OCI-LY7 (cell line): Measurements from ENCODE around the gene ZDHHC3.

Source experiments
- EZH2phosphoT487 ChIP-seq: fragments of 200-600 bp; sonication (generic); IDR thresholded peaks from 2 replicates; pipeline ENCODE4 v1.6.1; 2018; ENCODE audit warnings: low read depth, borderline replicate concordance, mild to moderate bottlenecking, mixed run types, antibody characterized with exemption, low read length, moderate library complexity, mixed read lengths
- TF ChIP-seq, protein P1 (sequence below): fragments of 200-600 bp; sonication (generic); conservative IDR thresholded peaks from 2 replicates; pipeline ENCODE4 v1.5.1; 2014; ENCODE audit warnings: mild to moderate bottlenecking, antibody characterized with exemption, low read length, moderate library complexity, mixed read lengths

DNA sequence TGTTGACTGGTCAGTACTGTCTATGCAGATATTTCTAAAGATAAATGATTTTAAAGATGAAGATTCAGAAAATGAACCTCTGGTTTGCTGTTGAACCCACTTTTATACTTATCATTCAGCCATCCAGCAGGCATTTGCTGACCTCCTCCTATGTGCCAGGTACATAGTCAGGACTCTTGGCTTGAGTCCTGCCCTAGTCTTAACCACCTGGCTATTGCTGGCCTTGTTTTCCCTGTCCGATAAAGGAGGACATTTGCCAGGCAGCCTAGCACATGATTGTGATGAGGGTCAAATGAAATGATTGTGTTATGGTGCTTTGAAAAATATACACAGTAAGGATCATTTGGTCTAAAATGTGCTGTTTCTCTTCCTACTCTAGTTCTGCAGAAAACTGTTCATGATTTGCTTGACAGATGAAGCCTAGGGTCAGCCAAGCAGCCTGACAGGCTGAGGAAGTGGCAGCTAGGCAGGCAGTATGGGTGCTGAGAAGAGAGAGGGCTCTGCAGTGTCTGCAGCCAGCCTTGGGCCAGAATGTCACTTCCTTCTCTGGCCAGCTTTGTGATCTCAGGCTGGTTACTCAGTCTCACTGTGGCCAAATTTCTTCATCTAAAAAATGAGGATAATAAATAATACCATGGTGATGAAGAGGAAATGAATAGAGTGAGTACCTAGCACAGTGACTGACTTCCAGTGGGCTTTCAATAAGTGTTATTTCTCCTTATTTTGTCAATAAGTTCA, 13.8 kb upstream of the ZDHHC3 start:
- TF ChIP-seq, protein P1, sequence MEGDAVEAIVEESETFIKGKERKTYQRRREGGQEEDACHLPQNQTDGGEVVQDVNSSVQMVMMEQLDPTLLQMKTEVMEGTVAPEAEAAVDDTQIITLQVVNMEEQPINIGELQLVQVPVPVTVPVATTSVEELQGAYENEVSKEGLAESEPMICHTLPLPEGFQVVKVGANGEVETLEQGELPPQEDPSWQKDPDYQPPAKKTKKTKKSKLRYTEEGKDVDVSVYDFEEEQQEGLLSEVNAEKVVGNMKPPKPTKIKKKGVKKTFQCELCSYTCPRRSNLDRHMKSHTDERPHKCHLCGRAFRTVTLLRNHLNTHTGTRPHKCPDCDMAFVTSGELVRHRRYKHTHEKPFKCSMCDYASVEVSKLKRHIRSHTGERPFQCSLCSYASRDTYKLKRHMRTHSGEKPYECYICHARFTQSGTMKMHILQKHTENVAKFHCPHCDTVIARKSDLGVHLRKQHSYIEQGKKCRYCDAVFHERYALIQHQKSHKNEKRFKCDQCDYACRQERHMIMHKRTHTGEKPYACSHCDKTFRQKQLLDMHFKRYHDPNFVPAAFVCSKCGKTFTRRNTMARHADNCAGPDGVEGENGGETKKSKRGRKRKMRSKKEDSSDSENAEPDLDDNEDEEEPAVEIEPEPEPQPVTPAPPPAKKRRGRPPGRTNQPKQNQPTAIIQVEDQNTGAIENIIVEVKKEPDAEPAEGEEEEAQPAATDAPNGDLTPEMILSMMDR: no peak
- no peak for TF ChIP-seq EZH2phosphoT487
